ENCODE results near the gene GPR62.
A peak's percentile ranks its signal among the peaks of the same experiment; 100 is the strongest.

The GPR62 gene

GRCh38 chr3:51974277-51974962 is 19.2 kb downstream of the GPR62 start:
- H3K4me3 ChIP-seq (ENCODE audit: low read depth, low read length): peak overlapping the region; percentile 86
- no peak for DNase-seq (ENCODE audit: low read depth)
- no peak for TF ChIP-seq CTCF (conservative IDR thresholded peaks at IDR 0.05; ENCODE audit: low read depth, low read length)

- TF ChIP-seq CTCF (conservative IDR thresholded peaks at IDR 0.05; ENCODE audit: low read depth, low read length): no peak
- peak; percentile 68 for DNase-seq (ENCODE audit: low read depth)
- peak within 1 kb of the TSS; percentile 86 for H3K4me3 ChIP-seq (ENCODE audit: low read depth, low read length)
Measured at GRCh38 chr3:51974963-51975851, 20.0 kb downstream of the GPR62 start, which contains the start of gene ABHD14A. ABHD14A (plus strand) TSS chr3:51975064; CDS start chr3:51975136, 72 bp downstream.

- H3K4me3 ChIP-seq (ENCODE audit: low read depth, low read length): peak overlapping the region; percentile 86
- TF ChIP-seq CTCF (conservative IDR thresholded peaks at IDR 0.05; ENCODE audit: low read depth, low read length): peak; percentile 26
- peak; percentile 72 for DNase-seq (ENCODE audit: low read depth)
Measured at GRCh38 chr3:51975852-51976549, 20.8 kb downstream of the GPR62 start.

- H3K4me3 ChIP-seq (ENCODE audit: low read depth, low read length): no peak overlapping the region
- DNase-seq (ENCODE audit: low read depth): no peak
- TF ChIP-seq CTCF (conservative IDR thresholded peaks at IDR 0.05; ENCODE audit: low read depth, low read length): no peak
Measured at GRCh38 chr3:51977446-51978142, 22.4 kb downstream of the GPR62 start.

GRCh38 chr3:51978143-51978502 is 22.9 kb downstream of the GPR62 start:
- no peak for TF ChIP-seq CTCF (conservative IDR thresholded peaks at IDR 0.05; ENCODE audit: low read depth, low read length)
- DNase-seq (ENCODE audit: low read depth): no peak
- H3K4me3 ChIP-seq (ENCODE audit: low read depth, low read length): no peak overlapping the region

GRCh38 chr3:51980253-51980652 is 25.1 kb downstream of the GPR62 start:
- no peak overlapping the region for H3K4me3 ChIP-seq (ENCODE audit: low read depth, low read length)
- DNase-seq (ENCODE audit: low read depth): no peak
- no peak for TF ChIP-seq CTCF (conservative IDR thresholded peaks at IDR 0.05; ENCODE audit: low read depth, low read length)

Measured in choroid plexus epithelial cell (primary cell).